Measurements from ENCODE around the gene NBPF26.
"Not testable (repeated sequence)": the region's sequence is repeated elsewhere in the genome, so short reads cannot be mapped to it uniquely, and the experiment has no call there.

Gene NBPF26

DNA sequence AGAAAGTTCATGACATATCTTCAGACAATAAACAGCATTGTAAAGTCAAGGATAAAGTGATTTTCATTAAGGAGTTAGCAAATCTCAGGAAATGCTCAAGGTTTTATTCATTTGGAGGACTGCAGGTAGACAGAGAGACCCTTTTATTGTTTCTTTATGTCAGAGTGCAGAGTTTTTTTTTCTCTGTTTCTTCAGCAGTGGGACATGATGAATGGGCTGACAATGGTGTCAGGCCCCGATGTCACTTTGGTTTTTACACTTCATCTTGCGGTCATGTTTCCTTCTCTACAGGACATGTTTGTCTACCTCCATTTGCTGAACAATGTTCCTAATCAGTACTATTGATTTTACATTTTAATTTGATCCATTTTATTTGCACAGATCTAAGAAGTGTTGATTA is 134.4 kb downstream of the NBPF26 start:
- not testable (repeated sequence) for DNase-seq

- not testable (repeated sequence) for DNase-seq
Measured at GRCh38 chr1:120859615-120860234, 136.0 kb downstream of the NBPF26 start.

DNA sequence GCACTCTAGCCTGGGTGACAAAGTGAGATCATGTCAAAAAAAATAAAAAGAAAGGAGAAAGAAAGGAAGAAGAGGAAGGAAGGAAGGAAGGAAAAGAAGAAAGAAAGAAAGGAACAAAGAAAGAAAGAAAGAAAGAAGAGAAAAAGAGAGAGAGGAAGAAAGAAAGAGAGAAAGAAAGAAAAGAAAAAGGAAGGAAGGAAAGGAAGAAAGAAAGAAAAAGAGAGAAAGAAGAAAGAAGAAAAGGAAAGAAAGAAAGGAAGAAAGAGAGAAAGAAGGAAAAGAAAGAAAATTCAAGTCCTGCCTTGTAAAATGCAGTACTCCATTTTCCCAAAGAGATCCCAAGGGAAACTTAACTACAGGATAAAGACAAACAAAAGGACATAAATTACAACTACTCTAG is 154.5 kb downstream of the NBPF26 start:
- DNase-seq, result not testable (repeated sequence)

- not testable (repeated sequence) for DNase-seq
Measured at GRCh38 chr1:120880056-120880455, 156.3 kb downstream of the NBPF26 start.

- DNase-seq, result not testable (repeated sequence)
Measured at GRCh38 chr1:120881934-120882333, 158.2 kb downstream of the NBPF26 start.
